C4-2B (cell line): ENCODE data around the gene PKN2.
A peak's percentile ranks its signal among the peaks of the same experiment; 100 is the strongest.

ENCODE experiments used
- H3K27ac ChIP-seq: fragments of 450-650 bp; 2 replicates; pipeline ENCODE4 v1.5.1; 2017
- ZFX ChIP-seq: fragments of 450-650 bp; IDR thresholded peaks from 2 replicates; pipeline ENCODE4 v1.6.1; 2017
- TF ChIP-seq, protein P1 (sequence below): fragments of 450-650 bp; conservative IDR thresholded peaks from 2 replicates; pipeline ENCODE4 v1.5.1; 2017; ENCODE audit warnings: mild to moderate bottlenecking

PKN2 gene

DNA sequence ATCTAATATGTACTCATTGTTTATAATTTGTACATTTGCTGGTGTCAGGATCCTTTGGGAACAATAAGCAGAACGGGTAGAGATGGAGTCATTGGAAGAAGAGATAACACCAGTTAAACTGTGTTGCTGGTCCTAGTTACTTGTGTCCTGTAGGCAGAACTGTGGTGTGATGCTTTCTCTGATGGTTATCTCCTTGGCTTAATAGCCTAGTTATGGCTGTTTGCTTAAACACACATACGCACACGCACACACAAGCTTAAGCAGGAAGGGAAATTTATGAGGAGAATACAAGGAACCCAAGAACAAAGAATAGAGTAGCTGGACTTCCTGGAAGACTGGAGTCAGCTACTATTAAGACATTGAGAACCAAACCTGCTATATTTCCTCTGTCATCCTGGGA, 5.7 kb upstream of the PKN2 start:
- TF ChIP-seq, protein P1, sequence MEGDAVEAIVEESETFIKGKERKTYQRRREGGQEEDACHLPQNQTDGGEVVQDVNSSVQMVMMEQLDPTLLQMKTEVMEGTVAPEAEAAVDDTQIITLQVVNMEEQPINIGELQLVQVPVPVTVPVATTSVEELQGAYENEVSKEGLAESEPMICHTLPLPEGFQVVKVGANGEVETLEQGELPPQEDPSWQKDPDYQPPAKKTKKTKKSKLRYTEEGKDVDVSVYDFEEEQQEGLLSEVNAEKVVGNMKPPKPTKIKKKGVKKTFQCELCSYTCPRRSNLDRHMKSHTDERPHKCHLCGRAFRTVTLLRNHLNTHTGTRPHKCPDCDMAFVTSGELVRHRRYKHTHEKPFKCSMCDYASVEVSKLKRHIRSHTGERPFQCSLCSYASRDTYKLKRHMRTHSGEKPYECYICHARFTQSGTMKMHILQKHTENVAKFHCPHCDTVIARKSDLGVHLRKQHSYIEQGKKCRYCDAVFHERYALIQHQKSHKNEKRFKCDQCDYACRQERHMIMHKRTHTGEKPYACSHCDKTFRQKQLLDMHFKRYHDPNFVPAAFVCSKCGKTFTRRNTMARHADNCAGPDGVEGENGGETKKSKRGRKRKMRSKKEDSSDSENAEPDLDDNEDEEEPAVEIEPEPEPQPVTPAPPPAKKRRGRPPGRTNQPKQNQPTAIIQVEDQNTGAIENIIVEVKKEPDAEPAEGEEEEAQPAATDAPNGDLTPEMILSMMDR = no peak
- no peak for TF ChIP-seq ZFX
- H3K27ac ChIP-seq = peak overlapping the region; percentile 72; the same call in 1 of the 2 replicates

DNA sequence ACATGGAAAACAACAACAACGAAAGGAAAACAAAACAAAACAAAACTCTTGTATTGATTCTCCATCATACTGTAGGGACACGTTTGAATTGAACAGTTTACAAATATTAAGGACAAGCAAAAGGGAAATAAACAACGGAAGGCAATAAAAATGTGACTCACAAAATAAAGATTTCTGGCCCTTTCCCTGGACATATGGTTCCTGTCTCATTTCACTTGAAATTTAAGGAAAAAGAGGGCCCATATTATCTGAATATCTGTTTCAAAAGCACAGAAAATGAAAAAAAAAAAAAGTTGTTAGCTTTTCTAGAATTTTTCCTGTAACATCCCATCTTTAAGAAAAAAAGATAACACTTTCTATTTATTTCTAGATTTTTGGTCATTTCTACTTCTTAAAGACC, 3.6 kb upstream of the PKN2 start:
- TF ChIP-seq, protein P1 = no peak
- TF ChIP-seq ZFX = no peak
- no peak overlapping the region for H3K27ac ChIP-seq

DNA sequence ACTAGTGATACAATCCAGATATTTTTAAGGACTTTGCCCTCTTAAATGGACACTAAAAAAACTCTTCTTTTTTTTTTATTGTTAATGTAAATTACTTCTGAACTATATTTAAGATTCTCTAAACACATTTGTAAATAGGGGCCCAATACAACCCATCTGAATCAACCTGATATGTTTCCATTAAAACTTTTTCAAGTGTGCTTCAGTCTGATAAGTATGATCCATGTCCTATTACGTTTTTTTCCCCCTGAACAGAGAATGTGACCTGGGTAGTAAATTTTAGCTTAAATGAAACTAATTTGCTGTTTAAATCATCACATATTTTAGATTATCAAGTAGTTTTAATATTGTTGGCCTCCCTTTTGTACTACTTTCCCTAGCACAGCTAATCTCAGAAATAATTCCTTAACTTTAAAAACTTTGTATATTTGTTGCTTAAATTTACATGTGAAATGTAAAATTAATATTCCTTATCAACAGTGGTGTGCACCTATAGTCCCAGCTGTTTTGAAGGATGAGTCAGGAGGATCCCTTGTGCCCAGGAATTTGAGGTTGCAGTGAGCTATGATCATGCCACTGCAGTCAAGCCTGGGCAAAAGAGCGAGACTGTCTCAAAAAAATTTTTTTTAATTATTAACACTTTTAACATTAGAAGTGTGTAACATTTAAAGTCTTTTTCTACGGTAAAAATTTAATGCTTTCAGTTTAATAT, 3.0 kb upstream of the PKN2 start:
- no peak for TF ChIP-seq ZFX
- TF ChIP-seq, protein P1 = no peak

DNA sequence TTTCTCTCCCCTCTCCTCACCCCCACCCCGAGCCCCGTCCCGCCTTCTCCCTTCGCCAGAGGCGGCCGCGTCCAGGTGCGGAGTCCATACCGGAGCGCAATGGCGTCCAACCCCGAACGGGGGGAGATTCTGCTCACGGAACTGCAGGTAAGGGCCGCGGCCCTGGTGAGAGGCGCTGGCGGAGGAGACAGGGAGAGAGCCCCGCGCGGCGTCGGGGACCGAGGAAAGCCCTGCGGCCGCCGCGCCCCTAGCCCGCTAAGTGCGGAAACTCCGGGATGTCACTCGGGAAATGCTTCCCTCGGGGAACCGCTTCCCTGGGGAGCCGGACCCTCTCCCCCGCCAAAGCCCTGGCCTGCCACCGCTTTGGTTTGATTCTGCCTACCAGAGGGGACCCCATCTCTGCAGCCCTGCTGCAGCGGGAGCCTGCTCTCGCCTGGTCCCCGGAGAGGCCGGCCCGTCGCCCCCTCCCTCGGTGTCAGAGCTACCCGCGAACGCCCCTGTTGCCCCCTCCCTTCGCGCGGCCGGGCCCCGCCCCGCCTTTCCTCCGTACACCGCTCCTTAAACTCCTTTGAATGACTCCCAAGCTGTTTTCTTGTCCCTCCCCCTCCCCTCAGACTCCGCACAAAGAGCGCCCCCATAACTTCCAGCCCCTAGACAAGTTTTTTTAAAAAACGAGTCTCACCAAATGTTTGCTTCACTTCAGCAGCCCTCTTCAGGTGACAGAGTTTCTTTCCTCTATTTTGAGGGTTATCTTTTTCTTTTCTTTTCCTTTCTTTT, 597 bp downstream of the PKN2 start:
- TF ChIP-seq ZFX = peak; percentile 59
- TF ChIP-seq, protein P1 = peak; percentile 3
- peak overlapping the region; percentile 93 for H3K27ac ChIP-seq

More for the DNA sequence above, 3.0 kb upstream of the PKN2 start:
- H3K27ac ChIP-seq = no peak overlapping the region

DNA sequence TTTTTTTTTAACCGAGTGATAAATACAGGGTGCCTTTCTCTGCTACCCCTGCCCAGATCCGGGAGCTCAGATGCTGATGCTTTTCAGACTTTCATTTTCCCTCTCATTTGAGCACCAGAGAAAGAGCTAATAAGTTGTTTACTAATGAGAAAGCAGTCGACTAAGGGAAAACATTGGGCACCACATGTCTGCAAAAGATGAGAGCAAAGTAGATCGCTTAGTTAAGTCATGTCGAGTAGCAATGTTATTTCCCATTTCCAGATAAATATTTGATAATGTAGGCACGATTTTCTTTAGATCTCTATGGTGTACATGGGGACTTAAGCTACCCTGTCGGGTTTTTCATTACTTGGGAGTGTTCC, 1.2 kb downstream of the PKN2 start:
- TF ChIP-seq, protein P1 = no peak
- TF ChIP-seq ZFX = no peak
- peak overlapping the region; percentile 93 for H3K27ac ChIP-seq

DNA sequence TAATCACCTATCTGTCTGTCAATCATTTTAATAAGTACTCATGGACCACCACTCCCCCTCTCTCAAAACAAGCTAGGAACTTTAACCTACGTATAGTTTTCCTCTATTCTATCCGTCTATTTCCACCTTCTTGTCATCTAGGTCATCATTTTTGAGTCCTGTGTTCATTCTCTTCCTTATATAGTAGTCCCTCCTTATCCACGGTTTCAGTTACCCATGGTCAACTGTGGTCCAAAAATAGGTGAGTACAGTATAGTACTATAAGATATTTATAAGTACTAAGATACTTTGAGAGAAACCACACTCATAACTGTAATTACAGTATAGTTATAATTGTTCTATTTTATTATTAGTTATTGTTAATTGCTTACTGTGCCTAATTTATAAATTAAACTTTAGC, 7.5 kb downstream of the PKN2 start:
- H3K27ac ChIP-seq = no peak overlapping the region

More for the DNA sequence above, 7.5 kb downstream of the PKN2 start:
- no peak for TF ChIP-seq ZFX
- TF ChIP-seq, protein P1 = no peak
